CD4-positive, alpha-beta memory T cell (primary cell): ENCODE data around the gene GNL2. TPM values are rescaled to one million over a fixed set of nuclear protein-coding genes. Genes with fewer than 3 reads are reported as not detected.
"Not testable (repeated sequence)": the region's sequence is repeated elsewhere in the genome, so short reads cannot be mapped to it uniquely, and the experiment has no call there.

ENCODE experiments used
- CTCF ChIA-PET: fragments of 350-600 bp; sonication (Branson Sonifier 250); formaldehyde crosslinking; loops from one replicate; lab custom pipeline; 2021; ENCODE audit warnings: inconsistent platforms; ENCODE audit not compliant: partially characterized antibody; lab: Charles Lee
- POLR2A ChIA-PET: fragments of 350-600 bp; sonication (Branson Sonifier 250); formaldehyde crosslinking; loops from one replicate; lab custom pipeline; 2021; ENCODE audit not compliant: partially characterized antibody; lab: Charles Lee
- DNase-seq, 5 donors: peaks; one replicate each; pipeline versions ENCODE4 v3.0.0 to v3.0.0-alpha.2; 2020 to 2022; ENCODE audit warnings: mixed read lengths in 1 of 5
- H3K27ac ChIP-seq: one replicate; pipeline ENCODE4 v1.7.0; 2013; ENCODE audit warnings: low read depth, low read length
- H3K27me3 ChIP-seq: 2 replicates; pipeline ENCODE4 v1.7.0; 2013; ENCODE audit warnings: mild to moderate bottlenecking, low read length, moderate library complexity; ENCODE audit not compliant: insufficient read depth
- H3K36me3 ChIP-seq: 2 replicates; pipeline ENCODE4 v1.7.0; 2013; ENCODE audit warnings: mild to moderate bottlenecking, low read length, moderate library complexity; ENCODE audit not compliant: insufficient read depth
- H3K4me1 ChIP-seq: 2 replicates; pipeline ENCODE4 v1.7.0; 2013; ENCODE audit warnings: mild to moderate bottlenecking, low read length, moderate library complexity; ENCODE audit not compliant: insufficient read depth
- H3K4me3 ChIP-seq, 2 donors: one replicate each; pipeline ENCODE4 v1.7.0; 2013; ENCODE audit warnings: low read length in 2 of 2, mild to moderate bottlenecking in 1 of 2
- H3K9me3 ChIP-seq, 2 donors: one replicate each; pipeline ENCODE4 v1.7.0; 2013; ENCODE audit warnings: low read length in 2 of 2, control low read depth in 1 of 2; ENCODE audit not compliant: control insufficient read depth in 1 of 2
- H3K27ac Mint-ChIP-seq, 7 donors: one replicate each; pipeline ENCODE4 v1.8.0; 2020 to 2021; ENCODE audit warnings: mixed read lengths in 7 of 7, mild to moderate bottlenecking in 6 of 7, inconsistent platforms in 3 of 7, moderate library complexity in 3 of 7
- H3K27me3 Mint-ChIP-seq, 2 donors: one replicate each; pipeline ENCODE4 v1.8.0; 2020 to 2021; ENCODE audit warnings: mixed read lengths in 2 of 2
- H3K36me3 Mint-ChIP-seq, 2 donors: one replicate each; pipeline ENCODE4 v1.8.0; 2020 to 2021; ENCODE audit warnings: mixed read lengths in 2 of 2, inconsistent platforms in 1 of 2, mild to moderate bottlenecking in 1 of 2
- H3K4me1 Mint-ChIP-seq, 4 donors: one replicate each; pipeline ENCODE4 v1.8.0; 2020 to 2021; ENCODE audit warnings: mixed read lengths in 4 of 4, mild to moderate bottlenecking in 1 of 4
- H3K4me3 Mint-ChIP-seq, 8 donors: one replicate each; pipeline ENCODE4 v1.8.0; 2020 to 2021; ENCODE audit warnings: mixed read lengths in 8 of 8, mild to moderate bottlenecking in 7 of 8, moderate library complexity in 6 of 8, inconsistent platforms in 3 of 8
- H3K9me3 Mint-ChIP-seq, 8 donors: one replicate each; pipeline ENCODE4 v1.8.0; 2020 to 2021; ENCODE audit warnings: mixed read lengths in 8 of 8, mild to moderate bottlenecking in 5 of 8, inconsistent platforms in 3 of 8, moderate library complexity in 1 of 8
- intact Hi-C: fragments of 100-400 bp; cut with micrococcal nuclease; formaldehyde crosslinking; loops from one replicate; pipeline ENCODE4 v1.15.1; 2023
- polyA plus RNA-seq, 2 donors: library from polyadenylated mRNA; unstranded; fragments of 300-500 nt; fragmentation: Illumina TruSeq; gene quantifications; one replicate each; pipeline ENCODE4 v1.2.3, GENCODE V29; 2021
- total RNA-seq, 2 experiments: library from RNA; stranded (reverse); gene quantifications; one replicate each; pipeline ENCODE4 v1.2.3, GENCODE V29; 2021

GNL2 gene
- total and polyA plus RNA-seq, 4 experiments from 2014 or later, result 33.6 to 56.3 (median 35.5) TPM

DNA sequence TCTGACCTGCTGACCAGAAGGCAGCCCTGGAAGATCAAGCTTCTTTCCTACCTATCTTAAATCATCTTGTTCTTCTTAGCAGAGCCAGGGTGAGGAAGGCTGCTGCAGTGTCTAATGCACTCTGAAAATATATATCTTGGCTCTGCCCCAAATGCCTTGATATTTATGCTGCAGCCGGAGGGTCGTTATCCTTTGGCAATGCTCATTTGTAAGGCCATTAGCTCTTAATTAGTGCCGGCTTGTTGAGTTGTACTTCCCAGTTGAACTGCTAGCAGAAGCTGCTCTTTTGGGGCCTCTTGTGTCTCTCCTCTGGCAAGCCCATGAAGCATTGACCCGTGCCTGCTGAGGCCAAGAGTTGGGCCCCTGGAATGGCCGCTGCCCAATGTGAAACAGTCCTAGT, 4.2 kb upstream of the GNL2 start:
- POLR2A ChIA-PET, result no interaction called here
- H3K27ac Mint-ChIP-seq, result peak overlapping the region in 2 of 7 donors; percentile 29 to 50
- peaks cover 4 to 5% of the 10 kb centered on the region in 2 donors for H3K27me3 Mint-ChIP-seq
- H3K4me1 ChIP-seq, result peaks cover 4% of the 10 kb centered on the region
- no peaks in the 10 kb centered on the region for H3K9me3 ChIP-seq
- CTCF ChIA-PET, result interaction anchor here (10.0 kb wide), 1 partner anchor 83 kb away, joined by 228 read pairs; no protein-coding TSS in a partner anchor
- no peaks in the 10 kb centered on the region for H3K36me3 ChIP-seq
- no peak for DNase-seq
- no peak overlapping the region for H3K27ac ChIP-seq
- H3K36me3 Mint-ChIP-seq, result peaks cover 0 to 9% of the 10 kb centered on the region in 2 donors
- H3K9me3 Mint-ChIP-seq, result no peaks in the 10 kb centered on the region
- H3K4me3 ChIP-seq, result no peak overlapping the region
- peaks cover 9 to 23% (median 15%) of the 10 kb centered on the region in 4 donors for H3K4me1 Mint-ChIP-seq
- intact Hi-C loops, result no loop called here
- peak overlapping the region in 1 of 8 donors; percentile 49 for H3K4me3 Mint-ChIP-seq
- H3K27me3 ChIP-seq, result no peaks in the 10 kb centered on the region

DNA sequence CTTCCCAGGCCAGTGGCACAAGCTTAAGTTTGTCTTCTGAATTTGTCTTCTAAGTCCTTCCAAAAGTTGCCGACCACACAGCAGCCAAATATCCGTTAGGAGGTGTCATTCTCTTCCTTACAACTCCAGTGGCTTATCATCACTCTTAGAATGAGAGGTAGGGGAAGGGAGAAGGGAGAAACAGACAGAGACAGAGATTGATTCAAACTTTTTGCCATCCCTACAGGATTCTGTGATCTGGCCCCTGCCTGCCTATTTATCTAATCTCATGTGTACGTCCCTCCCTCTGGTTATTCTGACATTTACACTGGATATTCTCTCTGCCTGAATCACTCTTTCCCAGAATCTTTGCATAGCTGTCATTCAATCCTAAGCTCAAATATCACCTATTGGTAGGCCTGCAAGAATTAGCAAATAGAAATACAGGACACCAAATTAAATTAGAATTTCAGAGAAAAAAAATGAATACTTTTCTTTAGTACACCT, 488 bp upstream of the GNL2 start:
- peak overlapping the region; percentile 14 to 74 for H3K4me3 ChIP-seq
- intact Hi-C loops, result loop anchor here (1.0 to 2.0 kb wide), 2 partner anchors 42 to 121 kb away; partner anchors contain the start of genes SNIP1 and ZC3H12A
- Mint-ChIP-seq H3K27me3 (no peaks in the 10 kb centered on the region), H3K36me3 (peaks cover 6 to 25% of the 10 kb centered on the region in 2 donors), H3K27ac (peak overlapping the region; percentile 99 to 100 (median 99)), H3K4me3 (peak overlapping the region; percentile 98 to 99 (median 99)), H3K9me3 (no peaks in the 10 kb centered on the region), H3K4me1 (peaks cover 18 to 36% (median 26%) of the 10 kb centered on the region in 4 donors)
- no peak for DNase-seq
- no peaks in the 10 kb centered on the region for H3K9me3 ChIP-seq
- ChIA-PET CTCF (interaction anchor here (0.9 to 1.6 kb wide), 3 partner anchors 13 to 109 kb away, joined by 3 to 4 read pairs (median 3); no protein-coding TSS in a partner anchor), POLR2A (interaction anchor here (0.6 to 1.7 kb wide), 7 partner anchors 20 to 934 kb away, joined by 3 to 21 read pairs (median 5); partner anchors contain the start of genes CDCA8, MEAF6, SNIP1 and ZC3H12A)
- peak overlapping the region; percentile 89 for H3K27ac ChIP-seq
- peaks cover 5% of the 10 kb centered on the region for H3K36me3 ChIP-seq
- no peaks in the 10 kb centered on the region for H3K27me3 ChIP-seq
- peaks cover 17% of the 10 kb centered on the region for H3K4me1 ChIP-seq

DNA sequence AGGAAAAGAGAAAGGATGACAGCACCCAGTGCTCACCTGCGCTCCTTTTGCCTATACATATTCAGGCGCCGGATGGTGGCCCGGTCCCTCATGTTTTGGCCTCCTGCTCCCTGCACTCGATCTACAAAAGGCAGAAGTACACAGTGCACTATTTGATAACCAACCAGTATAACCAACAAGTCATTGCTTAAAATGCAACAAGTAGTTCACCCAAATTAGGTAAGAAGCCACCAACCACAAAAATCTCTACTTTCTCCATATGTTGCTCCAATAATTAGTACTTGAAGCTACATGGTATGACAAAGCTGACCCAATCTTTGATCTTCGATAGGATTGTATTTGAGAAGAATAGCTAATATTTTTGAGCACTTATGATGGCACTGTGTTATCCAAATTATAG, 2.0 kb downstream of the GNL2 start:
- Histone ChIP-seq H3K4me3 (no peak overlapping the region), H3K36me3 (peaks cover 24% of the 10 kb centered on the region), H3K27ac (no peak overlapping the region), H3K27me3 (no peaks in the 10 kb centered on the region), H3K9me3 (no peaks in the 10 kb centered on the region), H3K4me1 (peaks cover 17% of the 10 kb centered on the region)
- POLR2A ChIA-PET, result no interaction called here
- Mint-ChIP-seq H3K36me3 (peaks cover 14 to 44% of the 10 kb centered on the region in 2 donors), H3K4me1 (peaks cover 18 to 36% (median 27%) of the 10 kb centered on the region in 4 donors), H3K9me3 (no peaks in the 10 kb centered on the region), H3K4me3 (peak overlapping the region in 5 of 8 donors; percentile 5 to 54 (median 38)), H3K27ac (peak overlapping the region in 3 of 7 donors; percentile 2 to 62 (median 37)), H3K27me3 (no peaks in the 10 kb centered on the region)
- DNase-seq, result no peak
- intact Hi-C loops, result loop anchor here (2.0 kb wide), 1 partner anchor 89 kb away; no protein-coding TSS in a partner anchor
- CTCF ChIA-PET, result interaction anchor here (1.3 kb wide), 1 partner anchor 88 kb away, joined by 4 read pairs; no protein-coding TSS in a partner anchor

- Histone ChIP-seq H3K27me3 (no peaks in the 10 kb centered on the region), H3K4me1 (peaks cover 3% of the 10 kb centered on the region), H3K27ac (no peak overlapping the region), H3K4me3 (no peak overlapping the region), H3K36me3 (peaks cover 47% of the 10 kb centered on the region), H3K9me3 (no peaks in the 10 kb centered on the region)
- H3K36me3 Mint-ChIP-seq, result peaks cover 35 to 68% of the 10 kb centered on the region in 2 donors
- ChIA-PET CTCF (interaction anchor here (3.0 kb wide), 1 partner anchor 14 kb away, joined by 11 read pairs; no protein-coding TSS in a partner anchor), POLR2A (no interaction called here)
- peaks cover 3 to 12% (median 10%) of the 10 kb centered on the region in 4 donors for H3K4me1 Mint-ChIP-seq
- DNase-seq, result no peak
- intact Hi-C loops, result no loop called here
- H3K9me3 Mint-ChIP-seq, result no peaks in the 10 kb centered on the region
- H3K27ac Mint-ChIP-seq, result no peak overlapping the region
- H3K4me3 Mint-ChIP-seq, result no peak overlapping the region
- no peaks in the 10 kb centered on the region for H3K27me3 Mint-ChIP-seq
Measured at GRCh38 chr1:37588939-37589338, 6.8 kb downstream of the GNL2 start.

DNA sequence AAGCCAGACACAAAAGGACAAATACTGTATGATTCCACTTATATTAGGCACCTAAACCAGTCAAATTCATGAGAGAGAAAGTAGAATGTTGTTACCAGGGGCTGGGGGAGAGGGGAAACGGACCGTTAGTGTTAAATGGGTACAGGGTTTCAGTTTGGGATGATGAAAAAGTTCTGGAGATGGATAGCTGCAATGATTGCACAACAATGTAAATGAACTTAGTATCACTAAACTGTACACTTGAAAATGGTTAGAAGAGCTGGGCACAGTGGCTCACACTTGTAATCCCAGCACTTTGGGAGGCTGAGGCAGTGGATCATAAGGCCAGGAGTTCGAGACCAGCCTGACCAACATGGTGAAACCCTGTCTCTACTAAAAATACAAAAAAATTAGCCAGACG, 11.2 kb downstream of the GNL2 start:
- CTCF ChIA-PET, result interaction anchor here (1.0 kb wide), 1 partner anchor 19 kb away, joined by 3 read pairs; no protein-coding TSS in a partner anchor
- H3K27ac ChIP-seq, H3K9me3 ChIP-seq, H3K27me3 ChIP-seq, DNase-seq, intact Hi-C loops, POLR2A ChIA-PET, H3K9me3 Mint-ChIP-seq, H3K4me1 ChIP-seq, H3K27me3 Mint-ChIP-seq, H3K4me3 ChIP-seq, H3K4me1 Mint-ChIP-seq, H3K4me3 Mint-ChIP-seq: not testable (repeated sequence)
- peak overlapping the region in 1 of 7 donors; percentile 23 for H3K27ac Mint-ChIP-seq
- peaks cover 56% of the 10 kb centered on the region for H3K36me3 ChIP-seq
- H3K36me3 Mint-ChIP-seq, result peaks cover 53 to 77% of the 10 kb centered on the region in 2 donors

DNA sequence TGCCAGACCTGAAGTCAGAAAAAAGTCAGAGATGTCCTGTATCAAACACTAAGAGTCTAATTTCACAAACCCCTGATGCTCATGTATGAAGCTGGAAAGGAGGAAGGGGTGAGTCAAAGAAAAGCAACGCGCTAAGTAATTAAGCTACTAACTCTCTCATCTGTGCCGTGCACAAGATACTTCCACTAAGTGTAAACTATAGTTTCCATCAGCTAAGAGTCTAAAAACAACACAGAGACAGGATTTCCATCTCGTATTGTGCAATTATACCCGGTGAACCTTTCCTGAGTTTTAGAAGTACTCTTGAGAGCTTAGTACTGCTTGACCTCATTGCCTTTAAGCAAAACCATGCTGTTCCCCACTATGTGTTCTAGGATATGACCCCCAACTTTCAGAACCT, 20.0 kb downstream of the GNL2 start:
- H3K36me3 Mint-ChIP-seq, result peaks cover 67 to 83% of the 10 kb centered on the region in 2 donors
- peaks cover 0 to 1% (median 0%) of the 10 kb centered on the region in 4 donors for H3K4me1 Mint-ChIP-seq
- CTCF ChIA-PET, result interaction anchor here (0.5 to 2.0 kb wide), 2 partner anchors 25 to 28 kb away, joined by 3 to 6 read pairs; no protein-coding TSS in a partner anchor
- H3K9me3 Mint-ChIP-seq, result no peaks in the 10 kb centered on the region
- H3K9me3 ChIP-seq, result no peaks in the 10 kb centered on the region
- no peaks in the 10 kb centered on the region for H3K27me3 ChIP-seq
- H3K4me3 Mint-ChIP-seq, result no peak overlapping the region
- intact Hi-C loops, result no loop called here
- peak overlapping the region in 3 of 7 donors; percentile 24 to 42 (median 27) for H3K27ac Mint-ChIP-seq
- no peak overlapping the region for H3K27ac ChIP-seq
- H3K27me3 Mint-ChIP-seq, result no peaks in the 10 kb centered on the region
- H3K36me3 ChIP-seq, result peaks cover 71% of the 10 kb centered on the region
- DNase-seq, result no peak
- no peaks in the 10 kb centered on the region for H3K4me1 ChIP-seq
- no peak overlapping the region for H3K4me3 ChIP-seq
- POLR2A ChIA-PET, result no interaction called here

DNA sequence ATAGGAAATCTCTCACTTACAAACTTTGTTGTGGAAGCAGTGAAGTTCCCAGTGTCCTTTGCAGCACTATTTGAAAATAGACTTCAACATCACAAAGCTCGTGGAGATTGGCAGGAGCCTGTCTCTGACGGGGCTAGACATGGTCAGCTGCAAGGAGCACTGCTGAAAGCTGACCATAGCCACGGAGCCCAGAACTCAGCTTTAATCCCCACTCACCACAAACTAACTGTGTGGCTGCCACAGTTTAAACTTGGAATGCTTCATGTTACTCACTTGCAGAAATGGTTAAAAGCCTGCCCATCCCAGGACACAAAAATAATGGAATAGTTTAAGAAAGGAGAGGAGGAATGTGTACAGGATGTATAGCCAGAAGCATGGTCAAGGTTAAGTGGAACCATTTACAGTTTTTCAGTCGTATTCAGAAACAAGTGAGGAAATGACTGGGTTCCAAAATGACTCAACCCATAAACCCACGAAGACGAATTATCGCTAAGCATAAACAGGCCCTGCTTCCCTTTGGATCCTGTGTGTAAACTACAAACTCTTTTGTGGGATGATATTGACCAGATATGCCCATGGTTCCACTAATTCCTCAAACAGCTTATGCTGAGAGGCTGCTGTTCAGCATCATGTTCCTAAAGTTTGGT, 20.8 kb downstream of the GNL2 start:
- Mint-ChIP-seq H3K27ac (peak overlapping the region in 2 of 7 donors; percentile 22 to 75), H3K9me3 (no peaks in the 10 kb centered on the region), H3K4me1 (peaks cover 0 to 1% (median 0%) of the 10 kb centered on the region in 4 donors), H3K27me3 (no peaks in the 10 kb centered on the region), H3K4me3 (no peak overlapping the region), H3K36me3 (peaks cover 63 to 81% of the 10 kb centered on the region in 2 donors)
- no peak overlapping the region for H3K27ac ChIP-seq
- CTCF ChIA-PET, result interaction anchor here (1.2 to 2.0 kb wide), 2 partner anchors 10 to 29 kb away, joined by 3 to 6 read pairs; no protein-coding TSS in a partner anchor
- no peaks in the 10 kb centered on the region for H3K27me3 ChIP-seq
- H3K9me3 ChIP-seq, result no peaks in the 10 kb centered on the region
- no peak overlapping the region for H3K4me3 ChIP-seq
- peaks cover 71% of the 10 kb centered on the region for H3K36me3 ChIP-seq
- DNase-seq, result no peak
- intact Hi-C loops, result no loop called here
- H3K4me1 ChIP-seq, result no peaks in the 10 kb centered on the region
- POLR2A ChIA-PET, result no interaction called here
